Effector memory CD4-positive, alpha-beta T cell (primary cell): Measurements from ENCODE around the gene IMMP2L.
"Not testable (repeated sequence)": the region's sequence is repeated elsewhere in the genome, so short reads cannot be mapped to it uniquely, and the experiment has no call there.

ENCODE experiments used
- DNase-seq, 3 donors: peaks; one replicate each; pipeline ENCODE4 v3.0.0-alpha.2; 2020
- H3K27ac ChIP-seq: 2 replicates; pipeline ENCODE4 v1.7.0; 2013; ENCODE audit warnings: mild to moderate bottlenecking, low read length, moderate library complexity; ENCODE audit not compliant: insufficient read depth, poor library complexity, severe bottlenecking
- H3K27me3 ChIP-seq: replicated peaks from 2 replicates; pipeline ENCODE4 v1.7.0; 2013; ENCODE audit warnings: mild to moderate bottlenecking, low read length; ENCODE audit not compliant: insufficient read depth, control insufficient read depth, poor library complexity, severe bottlenecking
- H3K36me3 ChIP-seq: 2 replicates; pipeline ENCODE4 v1.7.0; 2013; ENCODE audit warnings: mild to moderate bottlenecking, low read length, moderate library complexity; ENCODE audit not compliant: control insufficient read depth, insufficient read depth
- H3K4me1 ChIP-seq: 2 replicates; pipeline ENCODE4 v1.7.0; 2013; ENCODE audit warnings: low read length, mild to moderate bottlenecking; ENCODE audit not compliant: control insufficient read depth, insufficient read depth, poor library complexity, severe bottlenecking
- H3K4me3 ChIP-seq: 2 replicates; pipeline ENCODE4 v1.7.0; 2013; ENCODE audit warnings: low read length, low read depth, mild to moderate bottlenecking; ENCODE audit not compliant: insufficient read depth, poor library complexity, severe bottlenecking
- H3K9me3 ChIP-seq: 2 replicates; pipeline ENCODE4 v1.7.0; 2013; ENCODE audit warnings: mild to moderate bottlenecking, low read length, moderate library complexity; ENCODE audit not compliant: control insufficient read depth

Gene IMMP2L

GRCh38 chr7:111586711-111587409 is 24.6 kb upstream of the IMMP2L start:
- no peak overlapping the region for H3K27ac ChIP-seq
- H3K4me1 ChIP-seq, result no peaks in the 10 kb centered on the region
- no peak overlapping the region for H3K4me3 ChIP-seq
- H3K27me3 ChIP-seq, result no peaks in the 10 kb centered on the region
- no peaks in the 10 kb centered on the region for H3K36me3 ChIP-seq
- no peaks in the 10 kb centered on the region for H3K9me3 ChIP-seq
- no peak for DNase-seq

GRCh38 chr7:111581784-111582488 is 19.6 kb upstream of the IMMP2L start:
- not testable (repeated sequence) for H3K4me1 ChIP-seq, DNase-seq, H3K4me3 ChIP-seq, H3K9me3 ChIP-seq, H3K36me3 ChIP-seq, H3K27ac ChIP-seq, H3K27me3 ChIP-seq

- not testable (repeated sequence) for H3K27me3 ChIP-seq, H3K4me3 ChIP-seq, H3K9me3 ChIP-seq
Measured at GRCh38 chr7:111581207-111581606, 18.9 kb upstream of the IMMP2L start.

GRCh38 chr7:111578754-111579153 is 16.5 kb upstream of the IMMP2L start:
- no peaks in the 10 kb centered on the region for H3K9me3 ChIP-seq
- no peak overlapping the region for H3K27ac ChIP-seq
- H3K36me3 ChIP-seq, result no peaks in the 10 kb centered on the region
- H3K4me1 ChIP-seq, result no peaks in the 10 kb centered on the region
- no peak for DNase-seq
- H3K4me3 ChIP-seq, result no peak overlapping the region
- no peaks in the 10 kb centered on the region for H3K27me3 ChIP-seq

More at GRCh38 chr7:111581207-111581606, 18.9 kb upstream of the IMMP2L start:
- not testable (repeated sequence) for DNase-seq, H3K27ac ChIP-seq, H3K36me3 ChIP-seq, H3K4me1 ChIP-seq

GRCh38 chr7:111571720-111572119 is 9.4 kb upstream of the IMMP2L start:
- Histone ChIP-seq H3K27me3 (no peaks in the 10 kb centered on the region), H3K4me3 (no peak overlapping the region), H3K9me3 (no peaks in the 10 kb centered on the region), H3K36me3 (no peaks in the 10 kb centered on the region), H3K27ac (no peak overlapping the region), H3K4me1 (no peaks in the 10 kb centered on the region)
- no peak for DNase-seq

GRCh38 chr7:111568870-111569462 is 6.7 kb upstream of the IMMP2L start:
- no peaks in the 10 kb centered on the region for H3K36me3 ChIP-seq

GRCh38 chr7:111568419-111568818 is 6.1 kb upstream of the IMMP2L start:
- no peaks in the 10 kb centered on the region for H3K9me3 ChIP-seq
- no peaks in the 10 kb centered on the region for H3K4me1 ChIP-seq
- H3K27me3 ChIP-seq, result no peaks in the 10 kb centered on the region
- no peak for DNase-seq
- no peak overlapping the region for H3K4me3 ChIP-seq
- no peak overlapping the region for H3K27ac ChIP-seq
- H3K36me3 ChIP-seq, result no peaks in the 10 kb centered on the region

More at GRCh38 chr7:111568870-111569462, 6.7 kb upstream of the IMMP2L start:
- Histone ChIP-seq H3K9me3 (no peaks in the 10 kb centered on the region), H3K4me3 (no peak overlapping the region), H3K27me3 (no peaks in the 10 kb centered on the region), H3K27ac (no peak overlapping the region), H3K4me1 (no peaks in the 10 kb centered on the region)
- DNase-seq, result no peak

- no peaks in the 10 kb centered on the region for H3K36me3 ChIP-seq
- no peaks in the 10 kb centered on the region for H3K9me3 ChIP-seq
Measured at GRCh38 chr7:111564078-111564477, 1.8 kb upstream of the IMMP2L start.

GRCh38 chr7:111561654-111561903 is 713 bp downstream of the IMMP2L start:
- DNase-seq, result no peak

More at GRCh38 chr7:111564078-111564477, 1.8 kb upstream of the IMMP2L start:
- Histone ChIP-seq H3K27me3 (no peaks in the 10 kb centered on the region), H3K4me3 (no peak overlapping the region), H3K4me1 (peaks cover 6% of the 10 kb centered on the region), H3K27ac (no peak overlapping the region)
- DNase-seq, result no peak

More at GRCh38 chr7:111561654-111561903, 713 bp downstream of the IMMP2L start:
- H3K36me3 ChIP-seq, result peaks cover 6% of the 10 kb centered on the region
- H3K27ac ChIP-seq, result peak overlapping the region; percentile 79
- peaks cover 6% of the 10 kb centered on the region for H3K4me1 ChIP-seq
- peak overlapping the region; percentile 61 for H3K4me3 ChIP-seq
- H3K9me3 ChIP-seq, result no peaks in the 10 kb centered on the region
- H3K27me3 ChIP-seq, result no peaks in the 10 kb centered on the region
